Germinal center (tissue), 1 donor: ENCODE measurements around the gene PBRM1.
A peak's percentile ranks its signal among the peaks of the same experiment; 100 is the strongest.

Experiments used
- DNase-seq: peaks from one replicate; pipeline ENCODE4 v3.0.0; 2012; ENCODE audit warnings: mixed read lengths, low spot score

PBRM1 gene

GRCh38 chr3:52509753-52510328 is 175.9 kb downstream of the PBRM1 start:
- no peak for DNase-seq

GRCh38 chr3:52507359-52507758 is 178.4 kb downstream of the PBRM1 start:
- DNase-seq: no peak

- no peak for DNase-seq
Observed at GRCh38 chr3:52506266-52506966, 179.3 kb downstream of the PBRM1 start.

- no peak for DNase-seq
Observed at GRCh38 chr3:52504977-52505376, 180.7 kb downstream of the PBRM1 start.

- DNase-seq: no peak
Observed at GRCh38 chr3:52503788-52504424, 181.8 kb downstream of the PBRM1 start.

- DNase-seq: no peak
Observed at GRCh38 chr3:52502808-52503350, 182.8 kb downstream of the PBRM1 start.

GRCh38 chr3:52502001-52502400 is 183.7 kb downstream of the PBRM1 start:
- DNase-seq: no peak

GRCh38 chr3:52501046-52501445 is 184.7 kb downstream of the PBRM1 start:
- DNase-seq: no peak

- peak; percentile 39 for DNase-seq
Observed at GRCh38 chr3:52498137-52499054, 187.3 kb downstream of the PBRM1 start.

- no peak for DNase-seq
Observed at GRCh38 chr3:52495777-52496602, 189.7 kb downstream of the PBRM1 start.
